BJ (cell line): ENCODE measurements around the gene CNRIP1. TPM values are rescaled to one million over a fixed set of nuclear protein-coding genes. Genes with fewer than 3 reads are reported as not detected.

Experiments used
- CTCF ChIA-PET: fragments of 350-600 bp; formaldehyde crosslinking; extraction: SDS; loops from one replicate; lab custom pipeline; 2021; ENCODE audit warnings: antibody characterized with exemption, inconsistent platforms; lab: Yijun Ruan, JAX
- POLR2A ChIA-PET: fragments of 300-600 bp; sonication (Branson Sonifier 250); formaldehyde crosslinking; extraction: SDS; loops from one replicate; lab custom pipeline; 2021; ENCODE audit warnings: antibody characterized with exemption; lab: Charles Lee
- DNase-seq: peaks from one replicate; pipeline ENCODE4 v3.0.0-alpha.2; 2011; ENCODE audit warnings: low read depth
- H3K27me3 ChIP-seq: 2 replicates; pipeline ENCODE4 v1.6.0; 2011; ENCODE audit warnings: low read length; ENCODE audit not compliant: control insufficient read depth, insufficient read depth
- H3K36me3 ChIP-seq: 2 replicates; pipeline ENCODE4 v1.5.1; 2011; ENCODE audit warnings: low read length; ENCODE audit not compliant: control insufficient read depth, insufficient read depth
- H3K4me3 ChIP-seq: 2 replicates; pipeline ENCODE4 v1.5.1; 2011; ENCODE audit warnings: low read depth, mild to moderate bottlenecking, control low read depth, low read length
- CTCF ChIP-seq: IDR thresholded peaks from 2 replicates; pipeline ENCODE4 v1.5.1; 2011; ENCODE audit warnings: low read depth, mild to moderate bottlenecking, control low read depth, inconsistent platforms, low read length, moderate library complexity; ENCODE audit not compliant: insufficient read depth
- polyA plus RNA-seq: library from polyadenylated mRNA; depleted of rRNA; stranded (reverse); fragments of >200 nt; gene quantifications from 2 replicates; pipeline ENCODE4 v1.2.3, GENCODE V29; 2011

CNRIP1 gene
- polyA plus RNA-seq, 1 experiment = 63.4 TPM

GRCh38 chr2:68282811-68283418 lies 36.8 kb downstream of the CNRIP1 start:
- no peaks in the 10 kb centered on the region for H3K27me3 ChIP-seq
- DNase-seq = no peak
- ChIA-PET POLR2A (no interaction called here), CTCF (interaction anchor here (0.9 to 3.7 kb wide), 23 partner anchors 9 to 162 kb away, joined by 3 to 22 read pairs (median 4); partner anchors contain the start of genes CNRIP1, PNO1 and PPP3R1)
- H3K4me3 ChIP-seq = no peak overlapping the region
- H3K36me3 ChIP-seq = no peaks in the 10 kb centered on the region
- peak; percentile 80 for TF ChIP-seq CTCF

DNA sequence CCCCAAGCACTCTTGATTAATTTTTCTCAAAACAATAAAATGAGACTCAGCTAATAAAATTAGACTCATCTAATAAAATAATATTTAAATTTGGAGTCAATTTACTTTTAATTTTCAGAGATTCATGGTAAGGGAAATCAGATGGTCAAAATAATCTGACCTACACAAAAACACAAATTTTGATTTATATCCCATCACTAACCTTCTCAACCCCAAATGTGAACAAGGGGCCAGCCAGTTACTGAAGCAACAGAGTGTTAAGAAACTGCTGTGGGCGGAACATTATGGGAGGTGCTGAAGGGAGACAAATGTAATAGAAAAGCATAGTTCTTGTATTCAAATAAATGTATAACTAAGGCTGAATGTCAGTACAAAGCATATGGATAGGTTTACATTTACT lies 39.0 kb downstream of the CNRIP1 start:
- POLR2A ChIA-PET = no interaction called here
- Histone ChIP-seq H3K36me3 (no peaks in the 10 kb centered on the region), H3K4me3 (no peak overlapping the region), H3K27me3 (no peaks in the 10 kb centered on the region)
- TF ChIP-seq CTCF = no peak
- no peak for DNase-seq
- CTCF ChIA-PET = interaction anchor here (1.0 to 3.7 kb wide), 3 partner anchors 14 to 158 kb away, joined by 3 to 13 read pairs (median 8); no protein-coding TSS in a partner anchor

GRCh38 chr2:68280348-68280747 lies 39.4 kb downstream of the CNRIP1 start:
- Histone ChIP-seq H3K4me3 (no peak overlapping the region), H3K36me3 (no peaks in the 10 kb centered on the region), H3K27me3 (no peaks in the 10 kb centered on the region)
- no peak for DNase-seq
- POLR2A ChIA-PET = no interaction called here
- TF ChIP-seq CTCF = no peak
- CTCF ChIA-PET = interaction anchor here (0.7 to 3.7 kb wide), 4 partner anchors 14 to 437 kb away, joined by 3 to 13 read pairs (median 6); no protein-coding TSS in a partner anchor

GRCh38 chr2:68279691-68280090 lies 40.1 kb downstream of the CNRIP1 start:
- Histone ChIP-seq H3K27me3 (no peaks in the 10 kb centered on the region), H3K4me3 (no peak overlapping the region), H3K36me3 (no peaks in the 10 kb centered on the region)
- TF ChIP-seq CTCF = no peak
- ChIA-PET POLR2A (no interaction called here), CTCF (interaction anchor here (0.7 to 0.8 kb wide), 2 partner anchors 84 to 436 kb away, joined by 3 read pairs; no protein-coding TSS in a partner anchor)
- no peak for DNase-seq

DNA sequence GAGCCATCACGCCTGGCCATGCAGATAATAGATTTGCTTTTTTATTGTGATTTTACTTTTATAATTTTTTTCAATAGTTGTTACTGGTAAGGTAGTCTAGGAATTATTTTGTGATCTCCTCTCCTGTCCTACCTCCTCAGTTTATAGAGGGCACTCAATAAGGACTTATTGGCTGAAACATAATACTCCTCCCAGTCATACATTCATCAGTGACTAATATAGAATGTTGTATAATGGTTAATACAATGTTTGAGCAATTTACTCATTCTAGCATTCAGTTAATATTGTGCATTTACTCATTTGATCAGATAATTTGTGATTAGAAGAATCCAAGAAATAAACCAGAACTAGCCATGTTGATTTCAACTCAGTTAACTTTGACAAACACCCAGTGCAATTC lies 41.6 kb downstream of the CNRIP1 start:
- no peaks in the 10 kb centered on the region for H3K27me3 ChIP-seq
- CTCF ChIA-PET = no interaction called here
- H3K4me3 ChIP-seq = no peak overlapping the region
- DNase-seq = no peak
- no peaks in the 10 kb centered on the region for H3K36me3 ChIP-seq
- POLR2A ChIA-PET = no interaction called here
- TF ChIP-seq CTCF = no peak
